Heart left ventricle (tissue), 13 donors: ENCODE results near the gene CD8B.

Source experiments
- CTCF ChIP-seq, 12 donors: fragments of 200-600 bp; sonication (generic) in 4 of 12; IDR thresholded peaks; one replicate each; pipeline versions ENCODE4 v1.5.0 to v1.8.0; 2018 to 2022; ENCODE audit warnings: antibody characterized with exemption in 12 of 12, mild to moderate bottlenecking in 5 of 12
- POLR2A ChIP-seq, 2 donors: fragments of 450-650 bp; IDR thresholded peaks; one replicate each; pipeline ENCODE4 v1.6.1; 2017; ENCODE audit warnings: antibody characterized with exemption in 2 of 2, mild to moderate bottlenecking in 2 of 2, moderate library complexity in 2 of 2
- donor health status: ischemic (EF 13 %, LVEDD 7.1; RV severe dilation, severe dysfunction).
- donor health status: DM: no; HTN: yes; CAD: no.
- donor health status: DM: no; HTN: no; CAD: no.
- donor health status: ischemic (EF 25% LVEDD 6.9; RV normal size, moderate dysfunction).
- donor health status: ischemic (EF 25% LVEDD 5.7; RV mildly dilated, moderate dysfunction).
- donor health status: ischemic (EF 35%, LVEDD 5.7; RV mildly dilated, moderate dysfunction).
- donor health status: nonischemic (EF 11% LVEDD 7.7; RV severe dilation, severe dysfunction).
- donor health status: DM: yes; HTN: yes; CAD: no.
- donor health status: PGD.
- donor health status: ischemic (EF 29% LVEDD 5.4; RV normal size, mild dysfunction).
- donor health status: nonischemic (EF 23%, LVEDD 6.1; RV moderate dilation, normal function).

GRCh38 chr2:86833315-86833714 lies 28.4 kb downstream of the CD8B start:
- TF ChIP-seq CTCF (IDR thresholded peaks at IDR 0.05) (no peak), POLR2A (IDR thresholded peaks at IDR 0.05) (no peak)
